Thymus (tissue), 11 donors: ENCODE data around the gene MAGEF1. TPM values are rescaled to one million over a fixed set of nuclear protein-coding genes. Genes with fewer than 3 reads are reported as not detected.
"Not testable (repeated sequence)": the region's sequence is repeated elsewhere in the genome, so short reads cannot be mapped to it uniquely, and the experiment has no call there.

ENCODE experiments used
- DNase-seq, 9 donors: peaks; one replicate each; pipeline ENCODE4 v3.0.0-alpha.2; 2013; ENCODE audit warnings: low spot score in 9 of 9, low read depth in 6 of 9, missing footprints in 1 of 9
- H3K27ac ChIP-seq, 2 donors: one replicate each; pipeline ENCODE4 v1.5.1; 2013; ENCODE audit warnings: control low read depth in 1 of 2, low read depth in 1 of 2, low read length in 1 of 2, mild to moderate bottlenecking in 1 of 2, moderate library complexity in 1 of 2
- H3K27me3 ChIP-seq, 2 donors: one replicate each; pipeline ENCODE4 v1.5.1; 2013; ENCODE audit warnings: low read length in 1 of 2; ENCODE audit not compliant: control insufficient read depth in 2 of 2, insufficient read depth in 1 of 2
- H3K36me3 ChIP-seq, 2 donors: one replicate each; pipeline ENCODE4 v1.5.1; 2013; ENCODE audit warnings: low read length in 1 of 2, mild to moderate bottlenecking in 1 of 2, moderate library complexity in 1 of 2; ENCODE audit not compliant: control insufficient read depth in 2 of 2, insufficient read depth in 2 of 2
- H3K4me1 ChIP-seq, 2 donors: one replicate each; pipeline ENCODE4 v1.5.1; 2013; ENCODE audit warnings: low read length in 2 of 2; ENCODE audit not compliant: control insufficient read depth in 2 of 2, insufficient read depth in 2 of 2
- H3K4me3 ChIP-seq, 2 donors: one replicate each; pipeline ENCODE4 v1.5.1; 2013; ENCODE audit warnings: low read length in 2 of 2, control low read depth in 1 of 2, mild to moderate bottlenecking in 1 of 2
- H3K9me3 ChIP-seq, 2 donors: one replicate each; pipeline ENCODE4 v1.5.1; 2013; ENCODE audit warnings: low read length in 1 of 2, mild to moderate bottlenecking in 1 of 2; ENCODE audit not compliant: control insufficient read depth in 2 of 2, insufficient read depth in 1 of 2
- WGBS: extraction: QIAGEN DNeasy Blood & Tissue Kit; methylation state at CpG from one replicate; pipeline ENCODE4 v1.1.7; 2013; 5-methylcytosine and 5-hydroxymethylcytosine counted together
- polyA plus RNA-seq: library from polyadenylated mRNA; stranded (reverse); fragments of 200-250 nt; gene quantifications from one replicate; pipeline ENCODE4 v1.2.3, GENCODE V29; 2013
- total RNA-seq: library from RNA; stranded (reverse); fragments of 120-200 nt; gene quantifications from one replicate; pipeline ENCODE4 v1.2.4, GENCODE V29; 2013
- donor health status: healthy.

Gene MAGEF1
- total and polyA plus RNA-seq, 2 donors: 27.6 to 62.4 TPM

DNA sequence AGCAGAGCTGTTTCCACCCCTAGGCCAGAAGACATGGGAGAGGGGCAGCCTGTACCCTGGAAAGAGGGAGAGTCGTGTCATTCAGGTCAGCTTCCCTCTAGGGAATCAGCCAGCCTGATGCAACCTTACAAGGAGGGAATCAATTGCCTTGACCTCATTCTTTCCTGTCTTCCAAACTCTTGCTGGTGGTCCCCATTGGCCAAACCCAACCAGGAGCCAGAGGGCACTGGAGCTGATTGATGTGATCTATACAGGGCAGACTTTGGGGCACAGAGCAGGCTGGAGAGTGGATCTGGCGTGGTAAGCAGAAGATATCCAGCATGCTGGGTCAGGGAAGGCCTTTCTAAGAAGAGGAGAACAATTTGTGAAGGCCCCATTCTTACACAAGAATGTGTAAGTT, 19.1 kb upstream of the MAGEF1 start:
- Histone ChIP-seq H3K27ac (no peak overlapping the region), H3K36me3 (no peaks in the 10 kb centered on the region), H3K27me3 (no peaks in the 10 kb centered on the region), H3K4me1 (peaks cover 0 to 5% of the 10 kb centered on the region in 2 donors), H3K9me3 (no peaks in the 10 kb centered on the region), H3K4me3 (no peak overlapping the region)
- DNase-seq: no peak
- 94% methylated on average over 2 of the region's 2 CpGs for WGBS

DNA sequence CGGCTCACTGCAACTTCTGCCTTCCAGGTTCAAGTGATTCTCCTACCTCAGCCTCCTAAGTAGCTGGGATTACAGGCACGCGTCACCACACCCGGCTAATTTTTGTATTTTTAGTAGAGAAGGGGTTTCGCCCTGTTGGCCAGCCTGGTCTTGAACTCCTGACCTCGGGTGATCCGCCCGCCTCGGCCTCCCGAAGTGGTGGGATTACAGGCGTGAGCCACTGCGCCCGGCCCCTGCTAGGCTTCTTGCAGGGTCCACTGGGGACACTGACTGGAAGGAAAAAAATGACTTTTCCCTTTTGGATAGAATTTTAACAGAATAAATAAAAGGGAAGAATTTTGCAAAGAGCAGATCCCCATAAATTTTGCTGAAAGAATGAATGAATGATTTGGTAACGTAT, 17.3 kb upstream of the MAGEF1 start:
- not testable (repeated sequence) for DNase-seq, H3K27me3 ChIP-seq, H3K4me3 ChIP-seq, H3K27ac ChIP-seq, H3K9me3 ChIP-seq, H3K4me1 ChIP-seq, H3K36me3 ChIP-seq
- 98% methylated on average over 14 of the region's 14 CpGs for WGBS

DNA sequence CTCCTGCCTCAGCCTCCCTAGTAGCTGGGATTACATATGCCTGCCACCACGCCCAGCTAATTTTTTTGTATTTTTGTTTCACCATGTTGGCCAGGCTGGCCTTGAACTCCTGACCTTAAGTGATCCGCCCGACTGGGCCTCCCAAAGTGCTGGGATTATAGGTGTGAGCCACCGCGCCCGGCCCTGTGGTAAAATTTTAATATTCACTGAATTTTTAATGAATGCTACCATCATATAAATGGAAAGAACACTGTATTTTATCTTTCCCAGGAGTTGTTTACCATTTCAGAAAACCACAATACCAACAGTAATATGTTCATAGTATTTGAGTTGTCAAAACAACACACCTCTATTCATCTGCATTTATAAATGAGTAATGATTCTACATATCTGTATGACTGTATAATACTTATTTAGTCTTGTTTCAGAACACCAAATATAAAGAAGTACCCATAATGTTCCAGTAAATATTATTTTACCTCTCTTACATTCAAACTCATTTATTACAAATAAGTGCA, 16.2 kb upstream of the MAGEF1 start:
- WGBS: 95% methylated on average over 6 of the region's 6 CpGs
- Histone ChIP-seq H3K4me1 (peaks cover 0 to 5% of the 10 kb centered on the region in 2 donors), H3K27me3 (no peaks in the 10 kb centered on the region), H3K9me3 (no peaks in the 10 kb centered on the region), H3K27ac (no peak overlapping the region), H3K36me3 (no peaks in the 10 kb centered on the region), H3K4me3 (no peak overlapping the region)
- no peak for DNase-seq

DNA sequence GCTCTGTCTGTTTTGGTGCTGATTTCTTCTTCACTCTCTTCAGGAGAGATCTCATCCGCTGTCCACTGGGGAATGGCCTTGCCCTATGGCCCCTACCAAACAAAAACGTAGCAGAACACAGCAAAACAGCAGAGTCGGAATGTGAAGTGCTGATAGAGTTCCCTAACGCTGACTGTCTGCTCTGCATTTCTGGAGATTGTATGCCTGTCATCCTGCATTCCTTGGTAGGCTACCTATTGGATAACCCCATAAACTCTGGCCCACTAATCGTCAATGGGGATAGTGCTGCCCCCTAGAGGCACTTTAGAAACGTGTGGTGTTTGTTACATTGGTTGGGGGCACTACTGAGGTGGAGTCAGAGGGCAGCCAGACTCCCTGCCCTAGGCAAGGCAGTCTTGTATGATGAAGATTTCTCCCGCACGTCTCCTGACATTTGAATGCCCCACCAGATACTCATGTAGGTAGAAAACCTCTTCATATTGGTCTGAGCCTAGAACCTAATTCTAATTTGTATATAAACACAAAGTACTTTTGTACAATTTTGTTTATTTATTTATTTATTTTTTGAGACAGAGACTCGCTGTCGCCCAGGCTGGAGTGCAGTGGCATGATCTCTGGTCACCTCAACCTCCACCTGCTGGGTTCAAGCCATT, 15.6 kb upstream of the MAGEF1 start:
- Histone ChIP-seq H3K9me3 (no peaks in the 10 kb centered on the region), H3K27me3 (no peaks in the 10 kb centered on the region), H3K4me3 (no peak overlapping the region), H3K27ac (no peak overlapping the region), H3K4me1 (peaks cover 0 to 5% of the 10 kb centered on the region in 2 donors), H3K36me3 (no peaks in the 10 kb centered on the region)
- WGBS: 55% methylated on average over 10 of the region's 10 CpGs
- peak in 7 of 9 donors; percentile 15 to 62 (median 26) for DNase-seq

DNA sequence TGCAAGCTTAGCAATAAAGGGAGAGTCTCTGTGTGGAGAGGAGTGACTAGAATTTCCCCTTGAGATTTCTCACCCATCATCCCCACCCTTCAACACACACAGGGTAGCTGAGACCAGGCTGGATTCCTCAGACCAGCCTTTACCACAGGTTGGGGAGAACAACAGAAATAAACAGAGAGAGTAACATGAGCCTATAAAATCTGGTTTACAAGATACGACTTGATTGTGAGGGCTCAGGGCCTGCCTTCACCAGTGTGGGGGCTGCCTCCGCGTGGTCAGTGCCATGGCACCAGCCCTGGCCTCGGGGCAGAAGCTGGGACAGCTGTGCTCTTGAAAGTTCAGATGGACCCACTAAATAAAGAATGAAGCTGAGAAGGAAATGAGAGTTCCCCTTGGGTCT, 14.6 kb upstream of the MAGEF1 start:
- H3K27ac ChIP-seq: no peak overlapping the region

DNA sequence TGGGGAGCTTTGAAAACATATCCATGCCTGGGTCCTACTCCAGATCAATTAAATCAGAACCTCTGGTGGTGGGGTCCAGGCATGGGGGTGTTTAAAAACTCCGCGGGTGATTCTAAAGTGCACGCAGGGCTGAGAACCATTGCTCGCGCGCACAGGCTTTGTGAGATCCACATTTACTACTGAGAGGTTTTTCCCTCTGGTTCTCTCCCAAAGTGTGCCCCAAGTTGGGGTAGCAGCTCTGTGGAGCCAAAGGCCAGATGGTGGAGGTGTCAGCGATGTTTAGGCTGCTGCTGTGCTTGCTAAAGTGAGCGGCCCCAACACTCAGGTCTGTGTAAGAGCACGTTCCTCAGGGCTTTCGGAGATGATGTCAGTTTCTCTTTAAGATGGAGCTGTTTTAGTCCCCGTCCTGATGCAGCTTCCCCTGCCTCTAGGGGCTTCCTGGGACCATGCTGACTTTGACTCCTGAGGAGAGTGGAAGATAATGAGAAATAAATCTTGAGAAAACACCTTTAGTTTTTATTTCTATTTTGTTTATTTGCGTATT, 13.4 kb upstream of the MAGEF1 start:
- Histone ChIP-seq H3K9me3 (no peaks in the 10 kb centered on the region), H3K4me1 (no peaks in the 10 kb centered on the region), H3K36me3 (no peaks in the 10 kb centered on the region), H3K27me3 (no peaks in the 10 kb centered on the region), H3K27ac (no peak overlapping the region), H3K4me3 (no peak overlapping the region)
- WGBS: 96% methylated on average over 12 of the region's 12 CpGs
- no peak for DNase-seq

More for the DNA sequence above, 14.6 kb upstream of the MAGEF1 start:
- no peaks in the 10 kb centered on the region for H3K27me3 ChIP-seq
- peaks cover 0 to under 1% of the 10 kb centered on the region in 2 donors for H3K4me1 ChIP-seq
- no peak overlapping the region for H3K4me3 ChIP-seq
- no peaks in the 10 kb centered on the region for H3K9me3 ChIP-seq
- H3K36me3 ChIP-seq: no peaks in the 10 kb centered on the region
- WGBS: 89% methylated on average over 4 of the region's 4 CpGs
- no peak for DNase-seq

DNA sequence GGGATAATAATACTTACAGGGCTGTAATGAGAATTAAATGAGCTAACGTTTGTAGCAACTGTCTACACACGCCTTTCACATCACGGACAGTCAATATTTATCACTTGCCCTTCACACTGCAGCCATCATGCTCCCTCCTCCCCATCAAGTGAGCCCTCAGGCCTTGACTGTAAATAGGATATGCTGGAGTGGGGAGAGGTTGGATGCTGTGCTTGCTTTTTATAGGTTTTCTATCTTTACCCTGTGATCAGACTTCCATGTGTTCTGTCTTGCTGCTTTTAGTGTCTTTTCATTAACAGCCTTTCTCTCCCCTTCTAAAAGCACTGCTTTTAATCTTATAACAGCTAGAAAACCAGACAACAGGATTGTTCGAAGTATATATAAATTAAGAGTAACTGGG, 12.8 kb upstream of the MAGEF1 start:
- no peak overlapping the region for H3K27ac ChIP-seq
- H3K4me1 ChIP-seq: no peaks in the 10 kb centered on the region
- no peak for DNase-seq
- H3K9me3 ChIP-seq: no peaks in the 10 kb centered on the region
- no peak overlapping the region for H3K4me3 ChIP-seq
- no peaks in the 10 kb centered on the region for H3K36me3 ChIP-seq
- 96% methylated on average over 4 of the region's 4 CpGs for WGBS
- no peaks in the 10 kb centered on the region for H3K27me3 ChIP-seq

DNA sequence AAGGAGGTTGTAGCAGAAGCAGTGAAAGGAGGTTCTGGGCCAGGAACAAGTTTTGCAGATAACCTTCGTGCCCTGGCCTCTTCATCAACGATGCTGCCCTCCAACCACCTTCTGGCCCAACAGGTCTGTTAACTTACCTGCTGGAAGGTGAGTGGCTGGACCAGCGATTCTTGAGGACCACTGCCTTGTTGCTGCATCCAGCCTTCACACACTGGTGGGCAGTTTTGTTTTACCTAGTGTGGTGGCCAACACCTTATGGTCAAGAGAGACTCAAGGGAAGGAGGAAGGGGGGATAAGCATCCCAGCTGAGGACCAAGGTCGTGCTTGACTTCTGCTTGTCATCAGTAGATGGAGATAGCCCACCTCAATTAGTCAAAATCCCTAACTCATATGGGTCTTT, 7.8 kb upstream of the MAGEF1 start:
- H3K4me3 ChIP-seq: no peak overlapping the region
- H3K27me3 ChIP-seq: no peaks in the 10 kb centered on the region
- 96% methylated on average over 4 of the region's 4 CpGs for WGBS
- H3K4me1 ChIP-seq: peaks cover 0 to 7% of the 10 kb centered on the region in 2 donors
- no peak for DNase-seq
- no peaks in the 10 kb centered on the region for H3K36me3 ChIP-seq
- H3K9me3 ChIP-seq: no peaks in the 10 kb centered on the region
- no peak overlapping the region for H3K27ac ChIP-seq

DNA sequence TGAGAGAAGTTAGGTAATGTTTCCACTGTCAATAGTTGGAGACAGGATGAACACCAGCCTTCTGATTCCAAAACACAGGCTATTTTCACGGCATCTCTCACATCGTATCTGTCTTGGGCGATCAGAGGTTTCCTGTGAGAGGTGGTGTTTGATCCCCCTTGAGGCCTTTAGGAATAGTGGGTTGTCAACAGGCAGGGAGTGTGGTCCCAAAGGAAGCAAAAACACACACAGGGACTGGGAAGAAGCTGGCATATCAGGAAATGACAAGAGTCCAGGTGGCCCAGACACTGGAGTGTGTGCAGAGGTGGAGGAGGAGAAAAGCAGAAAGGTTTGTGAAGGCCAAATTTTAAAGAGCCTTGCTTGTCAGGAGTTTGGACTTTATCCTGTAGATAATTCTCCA, 6.6 kb upstream of the MAGEF1 start:
- DNase-seq: no peak
- H3K27me3 ChIP-seq: no peaks in the 10 kb centered on the region
- peaks cover 0 to 7% of the 10 kb centered on the region in 2 donors for H3K4me1 ChIP-seq
- H3K4me3 ChIP-seq: no peak overlapping the region
- H3K9me3 ChIP-seq: no peaks in the 10 kb centered on the region
- 96% methylated on average over 3 of the region's 3 CpGs for WGBS
- H3K36me3 ChIP-seq: no peaks in the 10 kb centered on the region
- H3K27ac ChIP-seq: no peak overlapping the region
